HCT116 (cell line): ENCODE results near the gene NOL4L. TPM values are rescaled to one million over a fixed set of nuclear protein-coding genes. Genes with fewer than 3 reads are reported as not detected.

Experiments
- ATAC-seq: fragments of 200-7000 bp; cut with Tn5 transposase; 2 replicates; pipeline ENCODE4 v1.9.1; 2020; ENCODE audit warnings: mild to moderate bottlenecking, moderate library complexity
- BruUV-seq: library from RNA; stranded (reverse); fragments of 400-500 nt; replicated peaks from 2 replicates; lab custom pipeline; 2021; lab: Mats Ljungman, UMichigan
- CTCF ChIA-PET: fragments of 300-600 bp; sonication (Branson Sonifier 250); formaldehyde crosslinking; loops from one replicate; lab custom pipeline; 2021; ENCODE audit warnings: antibody characterized with exemption; lab: Charles Lee
- POLR2A ChIA-PET: fragments of 300-600, 350-600 bp; sonication (Branson Sonifier 250); formaldehyde crosslinking; loops from one replicate; lab custom pipeline; 2021; ENCODE audit warnings: antibody characterized with exemption; lab: Charles Lee
- RAD21 ChIA-PET, 2 experiments: fragments of 300-600 bp; sonication (Branson Sonifier 250); formaldehyde crosslinking; loops; one replicate each; lab custom pipeline; 2023; ENCODE audit warnings: low total read pairs in 2 of 2; ENCODE audit not compliant: uncharacterized antibody in 2 of 2, unreplicated experiment in 2 of 2, low non-redundant PET in 1 of 2; lab: Charles Lee
- DNase-seq: peaks from one replicate; pipeline ENCODE4 v3.0.0-alpha.2; 2010; ENCODE audit warnings: low read depth, low spot score
- H2AFZ ChIP-seq: fragments of 200-600 bp; shearing (Covaris generic), sonication (generic); 2 replicates; pipeline ENCODE4 v1.6.1; 2017; ENCODE audit warnings: low read depth, mixed run types, mixed read lengths, antibody characterized with exemption, low read length; ENCODE audit not compliant: poor library complexity, severe bottlenecking
- H3K27ac ChIP-seq: 2 replicates; pipeline ENCODE4 v1.5.1; 2012; ENCODE audit warnings: low read depth, low read length
- H3K27me3 ChIP-seq: fragments of 200-600 bp; sonication (generic); 2 replicates; pipeline ENCODE4 v1.6.1; 2016; ENCODE audit warnings: mixed run types, low read length, mixed read lengths; ENCODE audit not compliant: insufficient read depth
- H3K36me3 ChIP-seq, 2 experiments: fragments of 200-500 bp in 1 of 2; fragments of 200-600 bp in 1 of 2; sonication (Bioruptor generic) in 1 of 2; sonication (generic) in 1 of 2; 2 replicates each; pipeline versions ENCODE4 v1.5.1 to v1.6.1; 2014 to 2016; ENCODE audit warnings: low read length in 2 of 2, inconsistent platforms in 1 of 2, mixed read lengths in 1 of 2, mixed run types in 1 of 2; ENCODE audit not compliant: insufficient read depth in 2 of 2, control insufficient read depth in 1 of 2
- H3K4me1 ChIP-seq, 2 experiments: fragments of 200-600 bp in 1 of 2; sonication (generic) in 1 of 2; 2 replicates each; pipeline versions ENCODE4 v1.5.1 to v1.6.1; 2012 to 2017; ENCODE audit warnings: low read length in 2 of 2, inconsistent platforms in 1 of 2, mild to moderate bottlenecking in 1 of 2, mixed read lengths in 1 of 2, mixed run types in 1 of 2, moderate library complexity in 1 of 2; ENCODE audit not compliant: insufficient read depth in 2 of 2, control insufficient read depth in 1 of 2
- H3K4me2 ChIP-seq: fragments of 200-600 bp; sonication (generic); 2 replicates; pipeline ENCODE4 v1.6.1; 2017; ENCODE audit warnings: mixed run types, low read length, mixed read lengths
- H3K4me3 ChIP-seq, 2 experiments: fragments of 200-600 bp in 1 of 2; sonication (generic) in 1 of 2; replicated peaks in 1 of 2; 2 replicates each; pipeline ENCODE4 v1.5.1; 2011 to 2016; ENCODE audit warnings: low read length in 2 of 2, control low read depth in 1 of 2, low read depth in 1 of 2, mild to moderate bottlenecking in 1 of 2, mixed read lengths in 1 of 2, mixed run types in 1 of 2
- H3K79me2 ChIP-seq: fragments of 200-600 bp; sonication (generic); 2 replicates; pipeline ENCODE4 v1.6.1; 2017; ENCODE audit warnings: mild to moderate bottlenecking, mixed run types, low read length, moderate library complexity, mixed read lengths; ENCODE audit not compliant: insufficient read depth
- H3K9ac ChIP-seq: fragments of 200-600 bp; sonication (generic); 2 replicates; pipeline ENCODE4 v1.6.1; 2016; ENCODE audit warnings: low read length, mixed read lengths
- H3K9me2 ChIP-seq: fragments of 200-600 bp; sonication (generic), shearing (Covaris generic); 2 replicates; pipeline ENCODE4 v1.6.1; 2017; ENCODE audit warnings: mixed run types, mild to moderate bottlenecking, moderate library complexity; ENCODE audit not compliant: insufficient read depth
- H3K9me3 ChIP-seq, 2 experiments: fragments of 200-500 bp in 1 of 2; fragments of 200-600 bp in 1 of 2; sonication (Bioruptor generic) in 1 of 2; sonication (generic) in 1 of 2; 2 replicates each; pipeline ENCODE4 v1.6.1; 2014 to 2017; ENCODE audit warnings: low read length in 2 of 2, mixed read lengths in 2 of 2, inconsistent platforms in 1 of 2, low read depth in 1 of 2, mild to moderate bottlenecking in 1 of 2, mixed run types in 1 of 2, moderate library complexity in 1 of 2; ENCODE audit not compliant: control insufficient read depth in 1 of 2, insufficient read depth in 1 of 2
- H4K20me1 ChIP-seq: fragments of 200-600 bp; sonication (generic), shearing (Covaris generic); 2 replicates; pipeline ENCODE4 v1.6.1; 2017; ENCODE audit warnings: mixed run types, mild to moderate bottlenecking, moderate library complexity; ENCODE audit not compliant: insufficient read depth
- EZH2phosphoT487 ChIP-seq: fragments of 200-600 bp; IDR thresholded peaks from 2 replicates; pipeline ENCODE4 v1.6.1; 2018; ENCODE audit warnings: antibody characterized with exemption, borderline replicate concordance
- FOSL1 ChIP-seq: IDR thresholded peaks from 2 replicates; pipeline ENCODE4 v1.6.1; 2012; ENCODE audit warnings: low read depth
- intact Hi-C: fragments of 100-400 bp; cut with micrococcal nuclease; formaldehyde crosslinking; loops from 2 replicates; pipeline ENCODE4 v1.10.0; 2022
- total RNA-seq: library from RNA; stranded (reverse); gene quantifications from one replicate; pipeline ENCODE4 v1.2.1, GENCODE V29; 2021; ENCODE audit not compliant: unreplicated experiment
- TF ChIP-seq, protein P1 (sequence below): IDR thresholded peaks from 2 replicates; pipeline ENCODE4 v1.6.1; 2012; ENCODE audit warnings: low read depth

Gene NOL4L
- total RNA-seq, 1 experiment from 2014 or later = 5.9 TPM

DNA sequence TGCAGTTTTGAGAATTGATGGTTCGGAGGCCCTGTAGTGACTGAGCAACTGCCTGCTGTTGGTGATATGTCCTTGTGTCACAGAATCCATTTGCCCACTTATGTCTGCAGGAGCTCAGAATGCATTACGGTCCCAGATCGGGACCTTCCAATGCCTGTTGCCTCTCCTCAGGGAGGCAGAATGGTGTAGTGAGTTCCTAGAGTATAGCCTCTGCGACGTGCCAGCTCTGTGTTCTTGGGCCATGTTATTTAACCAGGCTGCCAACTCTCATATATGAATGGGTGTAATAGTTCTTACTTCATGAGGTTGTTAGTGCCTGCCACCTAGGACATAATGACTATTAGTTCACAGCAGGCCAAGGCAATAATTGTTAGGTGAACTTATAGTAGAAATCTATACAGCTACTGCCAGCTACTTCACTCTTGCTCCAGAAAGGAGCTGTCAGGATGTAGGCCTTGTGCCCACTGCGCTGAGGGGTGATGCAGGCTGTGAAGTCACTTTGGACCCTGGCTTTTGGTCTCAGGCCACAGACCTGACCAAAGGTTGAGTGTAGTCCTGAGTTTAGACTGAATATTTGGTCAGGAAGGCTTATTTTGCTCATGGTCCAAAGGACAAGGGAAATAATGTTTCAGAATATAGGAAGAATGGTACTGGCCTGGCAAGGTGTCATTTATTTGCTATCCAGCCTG, 144.9 kb downstream of the NOL4L start:
- no peak overlapping the region for H3K9ac ChIP-seq
- no peaks in the 10 kb centered on the region for H4K20me1 ChIP-seq
- H3K4me2 ChIP-seq = no peak overlapping the region
- DNase-seq (no peak), ATAC-seq (no peak)
- ChIA-PET POLR2A (no interaction called here), CTCF (no interaction called here), RAD21 (no interaction called here)
- TF ChIP-seq EZH2phosphoT487 (no peak), FOSL1 (no peak)
- BruUV-seq = no TSS peak
- H3K9me3 ChIP-seq = no peaks in the 10 kb centered on the region
- no peak overlapping the region for H3K4me3 ChIP-seq
- H3K27me3 ChIP-seq = no peaks in the 10 kb centered on the region
- intact Hi-C loops = no loop called here
- peaks cover 21% of the 10 kb centered on the region in 2 experiments; a peak in 3 of 4 replicates for H3K36me3 ChIP-seq
- H3K27ac ChIP-seq = no peak overlapping the region
- no peak overlapping the region for H2AFZ ChIP-seq
- H3K79me2 ChIP-seq = no peaks in the 10 kb centered on the region
- H3K9me2 ChIP-seq = no peaks in the 10 kb centered on the region
- H3K4me1 ChIP-seq = no peaks in the 10 kb centered on the region

GRCh38 chr20:32439132-32439829, 145.9 kb downstream of the NOL4L start:
- ATAC-seq (peak; percentile 37; the same call in 1 of the 2 replicates), DNase-seq (no peak)
- Histone ChIP-seq H3K4me3 (no peak overlapping the region), H3K9me2 (no peaks in the 10 kb centered on the region), H3K36me3 (peaks cover 24 to 30% of the 10 kb centered on the region in 2 experiments; a peak in 3 of 4 replicates), H3K27ac (no peak overlapping the region), H3K4me2 (no peak overlapping the region), H4K20me1 (no peaks in the 10 kb centered on the region), H3K9me3 (no peaks in the 10 kb centered on the region), H3K27me3 (no peaks in the 10 kb centered on the region), H3K9ac (no peak overlapping the region), H3K79me2 (no peaks in the 10 kb centered on the region), H2AFZ (no peak overlapping the region), H3K4me1 (no peaks in the 10 kb centered on the region)
- BruUV-seq = no TSS peak
- TF ChIP-seq, protein P1, sequence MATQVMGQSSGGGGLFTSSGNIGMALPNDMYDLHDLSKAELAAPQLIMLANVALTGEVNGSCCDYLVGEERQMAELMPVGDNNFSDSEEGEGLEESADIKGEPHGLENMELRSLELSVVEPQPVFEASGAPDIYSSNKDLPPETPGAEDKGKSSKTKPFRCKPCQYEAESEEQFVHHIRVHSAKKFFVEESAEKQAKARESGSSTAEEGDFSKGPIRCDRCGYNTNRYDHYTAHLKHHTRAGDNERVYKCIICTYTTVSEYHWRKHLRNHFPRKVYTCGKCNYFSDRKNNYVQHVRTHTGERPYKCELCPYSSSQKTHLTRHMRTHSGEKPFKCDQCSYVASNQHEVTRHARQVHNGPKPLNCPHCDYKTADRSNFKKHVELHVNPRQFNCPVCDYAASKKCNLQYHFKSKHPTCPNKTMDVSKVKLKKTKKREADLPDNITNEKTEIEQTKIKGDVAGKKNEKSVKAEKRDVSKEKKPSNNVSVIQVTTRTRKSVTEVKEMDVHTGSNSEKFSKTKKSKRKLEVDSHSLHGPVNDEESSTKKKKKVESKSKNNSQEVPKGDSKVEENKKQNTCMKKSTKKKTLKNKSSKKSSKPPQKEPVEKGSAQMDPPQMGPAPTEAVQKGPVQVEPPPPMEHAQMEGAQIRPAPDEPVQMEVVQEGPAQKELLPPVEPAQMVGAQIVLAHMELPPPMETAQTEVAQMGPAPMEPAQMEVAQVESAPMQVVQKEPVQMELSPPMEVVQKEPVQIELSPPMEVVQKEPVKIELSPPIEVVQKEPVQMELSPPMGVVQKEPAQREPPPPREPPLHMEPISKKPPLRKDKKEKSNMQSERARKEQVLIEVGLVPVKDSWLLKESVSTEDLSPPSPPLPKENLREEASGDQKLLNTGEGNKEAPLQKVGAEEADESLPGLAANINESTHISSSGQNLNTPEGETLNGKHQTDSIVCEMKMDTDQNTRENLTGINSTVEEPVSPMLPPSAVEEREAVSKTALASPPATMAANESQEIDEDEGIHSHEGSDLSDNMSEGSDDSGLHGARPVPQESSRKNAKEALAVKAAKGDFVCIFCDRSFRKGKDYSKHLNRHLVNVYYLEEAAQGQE = no peak
- ChIA-PET CTCF (interaction anchor here (0.7 kb wide), 1 partner anchor 12 kb away, joined by 3 read pairs; no protein-coding TSS in a partner anchor), RAD21 (no interaction called here), POLR2A (no interaction called here)
- intact Hi-C loops = no loop called here
